ENCODE data around the gene ADAMTS2.

Gene ADAMTS2

GRCh38 chr5:179207920-179208705, 137.1 kb downstream of the ADAMTS2 start:
- FAIRE-seq = no peak

GRCh38 chr5:179207470-179207869, 137.8 kb downstream of the ADAMTS2 start:
- FAIRE-seq = no peak

- FAIRE-seq = no peak
Observed at GRCh38 chr5:179206366-179206765, 138.9 kb downstream of the ADAMTS2 start.

- no peak for FAIRE-seq
Observed at GRCh38 chr5:179205277-179205676, 140.0 kb downstream of the ADAMTS2 start.

GRCh38 chr5:179204572-179204971, 140.7 kb downstream of the ADAMTS2 start:
- no peak for FAIRE-seq

GRCh38 chr5:179203248-179203647, 142.0 kb downstream of the ADAMTS2 start:
- FAIRE-seq = no peak

GRCh38 chr5:179201986-179202385, 143.3 kb downstream of the ADAMTS2 start:
- no peak for FAIRE-seq

GRCh38 chr5:179199246-179199645, 146.0 kb downstream of the ADAMTS2 start:
- no peak for FAIRE-seq

GRCh38 chr5:179198825-179199224, 146.4 kb downstream of the ADAMTS2 start:
- no peak for FAIRE-seq

- FAIRE-seq = no peak
Observed at GRCh38 chr5:179196405-179197079, 148.7 kb downstream of the ADAMTS2 start.

- no peak for FAIRE-seq
Observed at GRCh38 chr5:179195561-179196404, 149.5 kb downstream of the ADAMTS2 start.

- FAIRE-seq = no peak
Observed at GRCh38 chr5:179194941-179195381, 150.3 kb downstream of the ADAMTS2 start.

GRCh38 chr5:179194201-179194910, 150.9 kb downstream of the ADAMTS2 start:
- FAIRE-seq = no peak

- FAIRE-seq = no peak
Observed at GRCh38 chr5:179193746-179194145, 151.5 kb downstream of the ADAMTS2 start.

GRCh38 chr5:179192891-179193470, 152.3 kb downstream of the ADAMTS2 start:
- FAIRE-seq = no peak

- FAIRE-seq = no peak
Observed at GRCh38 chr5:179192185-179192890, 152.9 kb downstream of the ADAMTS2 start.

GRCh38 chr5:179191506-179192184, 153.6 kb downstream of the ADAMTS2 start:
- no peak for FAIRE-seq

- FAIRE-seq = no peak
Observed at GRCh38 chr5:179190851-179191505, 154.3 kb downstream of the ADAMTS2 start.

GRCh38 chr5:179188636-179189035, 156.6 kb downstream of the ADAMTS2 start:
- FAIRE-seq = no peak

Measured in A204.1 (cell line).